HepG2 (cell line): ENCODE measurements around the gene ZMPSTE24. TPM values are rescaled to one million over a fixed set of nuclear protein-coding genes. Genes with fewer than 3 reads are reported as not detected.

ENCODE experiments used
- ATF7-NPFF ChIP-seq: sonication (generic); formaldehyde crosslinking; IDR thresholded peaks from 2 replicates; pipeline ENCODE4 v1.8.1; 2023; ENCODE audit warnings: mild to moderate bottlenecking, low read depth, missing genetic modification reagents, moderate library complexity
- HMGXB4 ChIP-seq, 2 experiments: sonication (generic) in 1 of 2; formaldehyde crosslinking in 1 of 2; IDR thresholded peaks; 2 replicates each; pipeline versions ENCODE4 v1.4.0 to v1.6.1; 2018 to 2020; ENCODE audit warnings: missing genetic modification reagents in 2 of 2, borderline replicate concordance in 1 of 2, low read depth in 1 of 2, mild to moderate bottlenecking in 1 of 2, missing biosample characterization in 1 of 2
- HNF4G ChIP-seq, 2 experiments: sonication (generic) in 1 of 2; formaldehyde crosslinking in 1 of 2; IDR thresholded peaks; 2 replicates each; pipeline versions ENCODE4 v1.4.0 to v1.6.1; 2011 to 2020; ENCODE audit warnings: borderline replicate concordance in 2 of 2, low read depth in 2 of 2, mild to moderate bottlenecking in 2 of 2, low read length in 1 of 2, missing genetic modification reagents in 1 of 2, moderate library complexity in 1 of 2
- IKZF4 ChIP-seq: sonication (generic); formaldehyde crosslinking; IDR thresholded peaks from 2 replicates; pipeline ENCODE4 v1.5.1; 2020; ENCODE audit warnings: borderline replicate concordance, mild to moderate bottlenecking, low read depth, missing genetic modification reagents; ENCODE audit errors: not compliant biosample characterization
- MAF1 ChIP-seq: sonication (generic); formaldehyde crosslinking; IDR thresholded peaks from 2 replicates; pipeline ENCODE4 v1.5.0; 2020; ENCODE audit warnings: missing genetic modification reagents, borderline replicate concordance
- MIER2 ChIP-seq: IDR thresholded peaks from 2 replicates; pipeline ENCODE4 v1.6.1; 2016; ENCODE audit warnings: missing biosample characterization, missing genetic modification reagents
- SATB2 ChIP-seq: sonication (generic); formaldehyde crosslinking; IDR thresholded peaks from 2 replicates; pipeline ENCODE4 v1.5.0; 2020; ENCODE audit warnings: missing genetic modification reagents
- TRIM24 ChIP-seq: sonication (generic); formaldehyde crosslinking; IDR thresholded peaks from 2 replicates; pipeline ENCODE4 v1.8.0; 2022; ENCODE audit warnings: mild to moderate bottlenecking, missing genetic modification reagents
- ZNF33A ChIP-seq: sonication (generic); formaldehyde crosslinking; IDR thresholded peaks from 2 replicates; pipeline ENCODE4 v1.5.1; 2020; ENCODE audit warnings: missing genetic modification reagents, mild to moderate bottlenecking, moderate library complexity, borderline replicate concordance
- ZNF569 ChIP-seq: sonication (generic); formaldehyde crosslinking; IDR thresholded peaks from 2 replicates; pipeline ENCODE4 v1.5.0; 2020; ENCODE audit warnings: mild to moderate bottlenecking, missing genetic modification reagents, moderate library complexity, borderline replicate concordance
- ZNF598 ChIP-seq: sonication (generic); formaldehyde crosslinking; IDR thresholded peaks from 2 replicates; pipeline ENCODE4 v1.5.1; 2020; ENCODE audit warnings: mild to moderate bottlenecking, missing genetic modification reagents, borderline replicate concordance
- ZNF616 ChIP-seq: sonication (generic); formaldehyde crosslinking; IDR thresholded peaks from 2 replicates; pipeline ENCODE4 v1.5.0; 2020; ENCODE audit warnings: low read depth, mild to moderate bottlenecking, missing genetic modification reagents
- polyA plus RNA-seq, 8 experiments: library from polyadenylated mRNA; depleted of rRNA in 3 of 8; stranded (reverse) in 7 of 8; unstranded in 1 of 8; fragments of >200 nt; fragmentation: Illumina TruSeq in 4 of 8; extraction: Trizol in 4 of 8; gene quantifications; 2 replicates each; pipeline versions ENCODE4 v1.2.1 to v1.2.3, GENCODE V29; 2011 to 2016; ENCODE audit warnings: low read depth in 4 of 8, missing spikeins in 1 of 8, mixed read lengths in 1 of 8; ENCODE audit not compliant: insufficient read depth in 1 of 8
- total RNA-seq, 5 experiments: library from RNA; depleted of rRNA; stranded (reverse); fragments of >200 nt; fragmentation: Illumina TruSeq; extraction: Trizol; gene quantifications; 2 replicates each; pipeline ENCODE4 v1.2.3, GENCODE V29; 2016; ENCODE audit warnings: low read depth in 1 of 5
- TF ChIP-seq, protein P1 (sequence below): sonication (generic); formaldehyde crosslinking; IDR thresholded peaks from 2 replicates; pipeline ENCODE4 v1.4.0; 2020; ENCODE audit warnings: missing genetic modification reagents, borderline replicate concordance
- TF ChIP-seq, protein P2 (sequence below): IDR thresholded peaks from 2 replicates; pipeline ENCODE4 v1.6.1; 2012; ENCODE audit warnings: low read length, improper control_type of control experiment
- TF ChIP-seq, protein P3 (sequence below): sonication (generic); formaldehyde crosslinking; IDR thresholded peaks from 2 replicates; pipeline ENCODE4 v1.5.0; 2020; ENCODE audit warnings: mild to moderate bottlenecking, missing genetic modification reagents, borderline replicate concordance
- TF ChIP-seq, protein P4 (sequence below): fragments of 450-650 bp; IDR thresholded peaks from 2 replicates; pipeline ENCODE4 v1.6.1; 2017

Gene ZMPSTE24
- total and polyA plus RNA-seq, 2 of the 13 experiments (the other 11 are each of a cell fraction or from before 2014, with no cell fraction given): 13.6 to 60.2 TPM

DNA sequence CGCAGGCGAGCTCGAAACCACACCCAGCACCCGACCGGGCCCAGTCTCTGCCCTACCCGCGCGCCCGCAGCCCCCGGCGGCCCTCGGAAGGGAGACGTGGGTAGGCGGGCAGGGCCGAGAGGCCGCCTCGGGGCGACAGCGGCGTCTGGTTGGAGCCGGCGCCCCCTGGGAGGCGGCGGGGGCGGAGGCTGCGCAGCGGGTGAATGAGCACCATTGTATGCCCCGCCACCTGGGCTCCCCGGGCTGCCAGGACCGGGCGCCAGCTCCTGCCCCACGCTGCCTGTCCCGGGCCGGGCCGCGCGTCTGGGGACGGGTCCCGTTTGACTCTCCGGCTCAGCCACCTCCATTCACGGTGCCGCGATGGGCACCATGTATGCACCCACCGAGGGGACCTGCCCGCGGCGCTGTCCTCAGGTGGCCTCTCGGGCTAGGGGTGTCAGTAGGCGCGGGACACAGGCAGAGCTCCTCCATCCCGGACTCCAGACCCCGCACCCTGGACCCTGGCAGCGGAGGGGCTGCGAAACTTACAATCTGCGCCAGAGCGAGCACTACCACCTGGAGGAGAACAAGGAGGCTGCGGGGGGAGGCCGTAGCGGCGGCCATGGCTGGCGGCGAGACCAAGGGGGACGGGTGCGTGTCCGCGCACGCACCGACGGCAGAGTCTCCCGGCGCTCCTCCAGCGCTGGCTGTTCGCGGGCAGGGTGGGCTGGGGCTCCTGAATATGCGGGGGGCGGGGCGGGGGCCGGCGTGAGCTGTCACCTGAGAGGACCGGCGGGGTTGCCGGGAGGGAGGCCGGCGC lies 58.8 kb downstream of the ZMPSTE24 start, which contains the start of gene COL9A2 (continued):
- TF ChIP-seq ZNF598 (CRISPR knock-in tag) (0 out of 2 replicates have a peak, but pooled peaks have one; percentile 35), ZNF33A (CRISPR knock-in tag) (no peak), HNF4G (IDR thresholded peaks at IDR 0.05; ENCODE audit: borderline replicate concordance, low read depth, low read length) (peak; percentile 15; the same call in 1 of the 2 replicates), HNF4G (CRISPR knock-in tag; IDR thresholded peaks at IDR 0.05; ENCODE audit: borderline replicate concordance, low read depth) (no peak), ZNF569 (no peak), ZNF616 (CRISPR knock-in tag) (no peak), MIER2 (0 out of 2 replicates have a peak, but pooled peaks have one; percentile 15), ATF7-NPFF (peak; percentile 57; the same call in 1 of the 2 replicates), MAF1 (CRISPR knock-in tag) (0 out of 2 replicates have a peak, but pooled peaks have one; percentile 7), TRIM24 (CRISPR knock-in tag) (no peak), SATB2 (CRISPR knock-in tag) (no peak), HMGXB4 (CRISPR knock-in tag; IDR thresholded peaks at IDR 0.05; ENCODE audit: borderline replicate concordance in 1 of 2, low read depth in 1 of 2) (peak; percentile 48 to 60; a peak in 3 of 4 replicates), IKZF4 (no peak)
- TF ChIP-seq, protein P1, sequence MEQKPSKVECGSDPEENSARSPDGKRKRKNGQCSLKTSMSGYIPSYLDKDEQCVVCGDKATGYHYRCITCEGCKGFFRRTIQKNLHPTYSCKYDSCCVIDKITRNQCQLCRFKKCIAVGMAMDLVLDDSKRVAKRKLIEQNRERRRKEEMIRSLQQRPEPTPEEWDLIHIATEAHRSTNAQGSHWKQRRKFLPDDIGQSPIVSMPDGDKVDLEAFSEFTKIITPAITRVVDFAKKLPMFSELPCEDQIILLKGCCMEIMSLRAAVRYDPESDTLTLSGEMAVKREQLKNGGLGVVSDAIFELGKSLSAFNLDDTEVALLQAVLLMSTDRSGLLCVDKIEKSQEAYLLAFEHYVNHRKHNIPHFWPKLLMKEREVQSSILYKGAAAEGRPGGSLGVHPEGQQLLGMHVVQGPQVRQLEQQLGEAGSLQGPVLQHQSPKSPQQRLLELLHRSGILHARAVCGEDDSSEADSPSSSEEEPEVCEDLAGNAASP (CRISPR knock-in tag): peak; percentile 58
- TF ChIP-seq, protein P2, sequence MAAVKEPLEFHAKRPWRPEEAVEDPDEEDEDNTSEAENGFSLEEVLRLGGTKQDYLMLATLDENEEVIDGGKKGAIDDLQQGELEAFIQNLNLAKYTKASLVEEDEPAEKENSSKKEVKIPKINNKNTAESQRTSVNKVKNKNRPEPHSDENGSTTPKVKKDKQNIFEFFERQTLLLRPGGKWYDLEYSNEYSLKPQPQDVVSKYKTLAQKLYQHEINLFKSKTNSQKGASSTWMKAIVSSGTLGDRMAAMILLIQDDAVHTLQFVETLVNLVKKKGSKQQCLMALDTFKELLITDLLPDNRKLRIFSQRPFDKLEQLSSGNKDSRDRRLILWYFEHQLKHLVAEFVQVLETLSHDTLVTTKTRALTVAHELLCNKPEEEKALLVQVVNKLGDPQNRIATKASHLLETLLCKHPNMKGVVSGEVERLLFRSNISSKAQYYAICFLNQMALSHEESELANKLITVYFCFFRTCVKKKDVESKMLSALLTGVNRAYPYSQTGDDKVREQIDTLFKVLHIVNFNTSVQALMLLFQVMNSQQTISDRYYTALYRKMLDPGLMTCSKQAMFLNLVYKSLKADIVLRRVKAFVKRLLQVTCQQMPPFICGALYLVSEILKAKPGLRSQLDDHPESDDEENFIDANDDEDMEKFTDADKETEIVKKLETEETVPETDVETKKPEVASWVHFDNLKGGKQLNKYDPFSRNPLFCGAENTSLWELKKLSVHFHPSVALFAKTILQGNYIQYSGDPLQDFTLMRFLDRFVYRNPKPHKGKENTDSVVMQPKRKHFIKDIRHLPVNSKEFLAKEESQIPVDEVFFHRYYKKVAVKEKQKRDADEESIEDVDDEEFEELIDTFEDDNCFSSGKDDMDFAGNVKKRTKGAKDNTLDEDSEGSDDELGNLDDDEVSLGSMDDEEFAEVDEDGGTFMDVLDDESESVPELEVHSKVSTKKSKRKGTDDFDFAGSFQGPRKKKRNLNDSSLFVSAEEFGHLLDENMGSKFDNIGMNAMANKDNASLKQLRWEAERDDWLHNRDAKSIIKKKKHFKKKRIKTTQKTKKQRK: no peak
- TF ChIP-seq, protein P3, sequence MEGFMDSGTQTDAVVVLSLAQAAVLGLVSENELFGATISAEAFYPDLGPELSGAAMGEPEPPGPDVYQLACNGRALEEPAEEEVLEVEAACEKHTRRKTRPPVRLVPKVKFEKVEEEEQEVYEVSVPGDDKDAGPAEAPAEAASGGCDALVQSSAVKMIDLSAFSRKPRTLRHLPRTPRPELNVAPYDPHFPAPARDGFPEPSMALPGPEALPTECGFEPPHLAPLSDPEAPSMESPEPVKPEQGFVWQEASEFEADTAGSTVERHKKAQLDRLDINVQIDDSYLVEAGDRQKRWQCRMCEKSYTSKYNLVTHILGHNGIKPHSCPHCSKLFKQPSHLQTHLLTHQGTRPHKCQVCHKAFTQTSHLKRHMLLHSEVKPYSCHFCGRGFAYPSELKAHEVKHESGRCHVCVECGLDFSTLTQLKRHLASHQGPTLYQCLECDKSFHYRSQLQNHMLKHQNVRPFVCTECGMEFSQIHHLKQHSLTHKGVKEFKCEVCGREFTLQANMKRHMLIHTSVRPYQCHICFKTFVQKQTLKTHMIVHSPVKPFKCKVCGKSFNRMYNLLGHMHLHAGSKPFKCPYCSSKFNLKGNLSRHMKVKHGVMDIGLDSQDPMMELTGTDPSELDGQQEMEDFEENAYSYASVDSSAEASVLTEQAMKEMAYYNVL (CRISPR knock-in tag): no peak
- TF ChIP-seq, protein P4, sequence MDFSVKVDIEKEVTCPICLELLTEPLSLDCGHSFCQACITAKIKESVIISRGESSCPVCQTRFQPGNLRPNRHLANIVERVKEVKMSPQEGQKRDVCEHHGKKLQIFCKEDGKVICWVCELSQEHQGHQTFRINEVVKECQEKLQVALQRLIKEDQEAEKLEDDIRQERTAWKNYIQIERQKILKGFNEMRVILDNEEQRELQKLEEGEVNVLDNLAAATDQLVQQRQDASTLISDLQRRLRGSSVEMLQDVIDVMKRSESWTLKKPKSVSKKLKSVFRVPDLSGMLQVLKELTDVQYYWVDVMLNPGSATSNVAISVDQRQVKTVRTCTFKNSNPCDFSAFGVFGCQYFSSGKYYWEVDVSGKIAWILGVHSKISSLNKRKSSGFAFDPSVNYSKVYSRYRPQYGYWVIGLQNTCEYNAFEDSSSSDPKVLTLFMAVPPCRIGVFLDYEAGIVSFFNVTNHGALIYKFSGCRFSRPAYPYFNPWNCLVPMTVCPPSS: no peak
